Activated T-helper 9 cell treated with anti-CD3 and anti-CD28 coated beads, Interleukin-2, amount 50 U/mL, for 16 hours (primary cell): ENCODE results near the gene CFAP57.
"Not testable (repeated sequence)": the region's sequence is repeated elsewhere in the genome, so short reads cannot be mapped to it uniquely, and the experiment has no call there.

ENCODE experiments used
- DNase-seq: peaks from one replicate; pipeline ENCODE4 v3.0.0-alpha.2; 2020; ENCODE audit warnings: low read depth

The CFAP57 gene

DNA sequence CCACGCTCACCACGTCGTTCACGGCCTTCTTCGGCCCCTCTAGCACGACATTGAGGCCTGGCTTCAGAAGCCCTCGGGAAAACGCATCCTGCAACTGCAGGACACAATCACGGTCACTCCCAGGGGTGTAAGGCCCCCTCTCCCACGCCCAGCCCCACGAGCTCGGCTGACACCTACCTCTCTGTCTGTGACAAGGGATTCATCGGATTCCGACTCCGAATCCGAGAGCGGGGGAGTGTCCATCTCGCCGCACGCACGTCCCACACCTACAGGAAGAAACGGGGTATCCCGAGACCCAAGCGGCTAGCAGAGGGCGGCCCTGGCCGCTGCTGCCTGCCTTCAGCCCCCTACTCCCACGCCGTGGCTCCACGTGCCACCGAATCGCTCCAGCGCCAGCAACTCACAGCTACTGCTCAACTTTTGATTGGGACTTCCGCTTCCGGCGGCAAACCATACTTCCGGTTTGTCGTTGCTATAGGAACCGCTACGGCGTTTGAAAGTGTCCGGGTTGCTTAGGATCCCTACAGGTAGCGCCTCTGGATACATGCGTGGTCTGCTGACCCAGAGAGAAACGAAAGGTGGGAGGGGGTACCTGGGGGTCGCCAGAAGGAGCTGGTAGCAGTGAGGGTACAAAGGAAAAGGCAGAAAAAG, at the start of gene CFAP57, which contains the start of gene EBNA1BP2:
TSS of gene CFAP57 (plus strand) at position 455 of the 651 bp plus-strand sequence. CDS start 424 bp downstream, outside the sequence.
TSS of gene EBNA1BP2 (minus strand) at position 415 of the 651 bp plus-strand sequence. CDS start at position 243, 172 bp downstream.
- peak; percentile 86 for DNase-seq

GRCh38 chr1:43123031-43123430, 49.1 kb upstream of the CFAP57 start:
- DNase-seq, result no peak

GRCh38 chr1:43128816-43129215, 43.3 kb upstream of the CFAP57 start:
- DNase-seq, result no peak

- DNase-seq, result no peak
These were observed 42.7 kb upstream of the CFAP57 start for GRCh38 chr1:43129426-43129825.

DNA sequence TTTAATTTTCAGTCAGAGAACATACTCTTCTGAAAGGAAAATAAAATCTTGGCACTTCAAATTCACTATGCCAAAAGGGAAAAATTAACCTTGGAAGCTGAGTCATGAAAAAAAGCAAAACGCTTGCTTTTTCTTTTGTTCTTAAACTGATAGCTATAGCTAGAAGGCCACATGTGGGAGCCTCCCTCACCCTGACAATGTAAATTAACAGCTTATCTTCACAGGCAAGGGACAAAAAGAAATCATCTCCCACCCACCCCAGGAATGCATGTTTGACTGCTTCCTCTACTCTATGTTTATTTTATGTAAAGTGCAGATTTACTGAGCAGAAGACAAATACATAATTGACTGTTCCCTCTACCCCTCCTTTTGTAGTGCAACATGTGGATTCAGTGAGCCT, 38.1 kb upstream of the CFAP57 start:
- no peak for DNase-seq

GRCh38 chr1:43134640-43135039, 37.5 kb upstream of the CFAP57 start:
- DNase-seq, result no peak

- no peak for DNase-seq
These were observed 36.0 kb upstream of the CFAP57 start for GRCh38 chr1:43135857-43136781.

DNA sequence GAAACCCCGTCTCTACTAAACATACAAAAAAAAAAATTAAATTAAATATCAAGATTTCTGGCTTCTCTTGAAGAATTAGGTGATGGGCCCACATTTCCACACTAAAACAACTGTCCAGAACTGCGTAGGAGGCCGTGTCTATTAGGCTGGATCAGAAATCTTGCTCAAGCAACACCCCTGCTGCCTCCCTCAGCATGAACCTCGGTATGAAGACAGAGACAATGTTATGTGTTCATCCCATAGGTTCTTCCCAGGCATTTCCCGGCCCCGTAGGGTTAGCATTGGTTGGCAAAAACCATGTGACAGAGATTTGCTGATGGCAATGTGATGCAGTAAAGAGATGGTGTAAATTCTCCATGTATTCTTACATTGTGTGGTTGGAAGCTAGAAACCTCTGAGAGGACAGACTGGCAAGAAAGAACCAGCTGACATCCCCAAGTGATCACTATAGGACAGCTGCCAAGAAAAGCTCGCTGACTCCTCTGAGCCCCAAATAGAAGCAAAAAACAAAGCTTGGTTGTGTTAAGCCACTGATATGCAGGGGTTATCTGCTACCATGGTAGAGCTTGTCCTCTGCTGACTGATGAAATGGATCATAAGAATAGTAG, 34.6 kb upstream of the CFAP57 start:
- DNase-seq, result no peak

DNA sequence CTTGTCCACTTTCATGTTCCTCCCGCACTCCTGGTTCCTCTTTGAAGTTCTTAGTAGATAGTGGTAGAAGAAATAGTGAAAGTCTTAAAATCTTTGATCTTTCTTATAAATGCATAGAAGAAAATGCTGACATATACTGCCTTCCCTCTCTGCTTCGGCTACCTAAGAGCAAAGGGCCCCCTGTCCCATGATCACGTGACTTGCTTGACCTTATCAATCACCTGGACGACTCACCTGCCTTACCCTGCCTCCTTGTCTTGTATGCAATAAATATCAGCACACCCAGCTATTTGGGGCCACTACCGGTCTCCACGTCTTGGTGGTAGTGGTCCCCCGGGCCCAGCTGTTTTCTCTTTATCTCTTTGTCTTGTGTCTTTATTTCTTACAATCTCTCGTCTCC, 32.8 kb upstream of the CFAP57 start:
- not testable (repeated sequence) for DNase-seq

DNA sequence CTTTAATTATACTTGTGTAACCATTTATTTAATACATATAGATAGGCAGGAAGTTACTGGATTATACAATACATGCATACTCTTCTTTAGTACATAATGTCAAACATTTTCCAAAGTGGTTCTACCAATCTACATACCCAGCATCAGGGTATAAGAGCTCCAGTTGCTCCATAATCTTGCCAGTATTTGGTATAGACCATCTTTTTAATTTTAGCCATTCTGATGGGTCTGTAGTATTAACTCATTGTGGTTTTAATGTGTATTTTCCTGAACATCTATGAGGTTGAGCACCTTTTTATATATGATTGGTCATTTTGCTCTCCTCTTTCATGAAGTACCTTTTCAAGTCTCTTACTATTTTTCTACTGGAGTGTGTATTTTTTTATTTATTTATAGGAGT, 32.1 kb upstream of the CFAP57 start:
- DNase-seq, result no peak

GRCh38 chr1:43140583-43140982, 31.5 kb upstream of the CFAP57 start:
- DNase-seq, result no peak

DNA sequence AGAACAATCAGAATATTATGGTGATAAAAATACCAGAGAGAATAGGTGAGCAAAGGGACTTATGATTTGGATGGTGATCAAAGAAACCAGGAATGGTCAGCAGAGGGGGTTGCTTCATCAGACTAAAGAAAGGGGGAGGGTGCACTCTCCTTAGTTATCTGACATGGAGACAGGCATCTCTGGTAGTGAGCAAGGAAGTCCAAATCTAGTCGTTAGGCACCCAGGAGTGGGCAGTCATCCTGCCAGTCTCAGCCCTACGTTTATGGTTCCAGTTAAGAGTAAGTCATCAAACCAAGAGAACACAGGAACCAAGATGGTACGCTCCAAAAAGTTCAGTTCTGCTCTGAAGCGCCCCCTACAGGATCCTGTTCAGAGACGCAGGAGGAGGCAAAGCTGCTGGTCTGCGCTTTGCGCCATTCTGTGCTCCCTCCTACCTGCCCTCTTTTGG, 28.7 kb upstream of the CFAP57 start:
- no peak for DNase-seq

DNA sequence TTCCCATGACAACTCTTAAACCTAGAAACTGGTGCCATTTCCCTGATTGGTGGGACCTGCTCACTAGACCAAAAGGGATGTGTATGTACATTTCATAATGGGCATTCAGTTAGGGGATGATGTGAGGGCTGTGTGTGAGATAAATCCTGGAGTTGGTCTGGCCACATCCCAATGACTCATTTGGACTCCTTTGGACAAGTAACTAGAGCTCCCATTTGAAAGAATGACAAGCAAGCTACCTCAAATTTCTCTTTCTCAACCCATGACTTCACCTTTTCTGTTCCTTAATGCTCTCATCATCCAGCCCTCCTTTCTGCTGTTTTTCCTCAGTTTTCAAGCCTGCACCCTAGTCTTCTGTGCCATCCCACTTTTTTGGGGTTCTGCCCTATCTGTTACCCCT, 27.9 kb upstream of the CFAP57 start:
- DNase-seq, result no peak

- DNase-seq, result peak; percentile 12
These were observed 24.4 kb upstream of the CFAP57 start for GRCh38 chr1:43147625-43148327.

DNA sequence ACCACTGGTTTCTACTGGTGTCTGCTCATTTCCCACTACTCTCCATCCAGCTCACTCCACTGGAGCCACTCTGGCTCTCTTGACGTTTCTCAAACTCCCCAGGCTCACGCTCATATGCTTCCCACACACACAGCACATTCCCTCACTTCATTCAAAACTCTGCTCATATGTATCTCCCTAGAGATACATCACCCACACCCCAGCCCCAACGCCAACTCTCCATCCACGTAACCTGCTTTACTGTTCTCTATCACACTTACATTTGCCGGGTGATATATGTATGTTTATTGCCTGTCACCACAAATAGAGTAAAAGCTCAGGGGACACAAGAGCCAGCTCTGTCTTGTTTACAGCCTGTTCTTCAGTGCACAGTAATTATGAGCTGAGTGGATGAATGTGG, 22.2 kb upstream of the CFAP57 start:
- no peak for DNase-seq

- DNase-seq, result no peak
These were observed 19.3 kb upstream of the CFAP57 start for GRCh38 chr1:43152866-43153265.

- no peak for DNase-seq
These were observed 18.7 kb upstream of the CFAP57 start for GRCh38 chr1:43153443-43153842.

GRCh38 chr1:43156026-43156425, 16.1 kb upstream of the CFAP57 start:
- no peak for DNase-seq

DNA sequence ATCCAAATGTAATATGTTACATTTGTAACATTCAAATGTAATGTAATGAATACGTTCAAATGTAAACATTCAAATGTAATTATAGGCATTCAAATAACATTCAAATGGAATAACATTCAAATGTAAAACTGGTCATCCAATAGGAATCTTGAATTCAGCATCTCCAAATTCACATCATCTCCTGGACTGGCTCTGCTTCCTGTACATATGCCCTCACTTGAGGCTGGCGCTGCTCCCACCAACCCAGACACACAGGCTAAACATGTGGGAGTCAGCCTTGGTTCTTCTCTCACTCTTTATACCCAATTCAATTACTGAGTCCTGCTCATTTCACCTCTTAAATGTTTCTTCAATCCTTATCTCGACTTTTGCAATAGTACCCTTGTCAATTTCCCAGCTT, 7.0 kb upstream of the CFAP57 start:
- DNase-seq, result no peak

- no peak for DNase-seq
These were observed 6.4 kb upstream of the CFAP57 start for GRCh38 chr1:43165765-43166164.

DNA sequence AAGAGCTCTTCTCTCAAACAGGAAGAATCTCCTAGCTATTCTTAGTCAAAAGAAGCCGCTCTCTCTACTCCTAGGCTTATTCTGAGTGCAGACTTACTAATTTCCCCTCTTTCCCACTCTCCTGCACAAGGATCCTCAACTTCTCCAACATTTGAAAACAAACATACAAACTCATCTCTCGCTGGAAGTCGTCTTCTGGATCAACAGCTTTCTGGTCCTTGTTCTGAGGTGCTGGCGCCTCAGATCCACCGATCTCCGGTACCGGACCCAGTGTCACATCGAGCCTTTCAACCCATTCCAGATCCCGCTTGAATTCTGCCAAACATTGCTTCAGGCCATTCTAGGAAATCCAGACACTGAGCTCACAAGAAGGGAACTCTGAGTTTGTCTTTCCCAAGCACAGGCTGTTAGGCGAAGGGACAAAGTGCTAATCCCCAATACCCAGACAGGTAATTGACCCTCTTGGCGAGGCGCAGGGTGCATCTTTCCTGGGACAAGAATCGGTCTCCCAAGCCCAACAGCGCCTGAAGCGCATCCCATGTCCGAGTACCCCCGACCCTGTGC, 736 bp upstream of the CFAP57 start:
- DNase-seq, result no peak

GRCh38 chr1:43172527-43172972, 420 bp downstream of the CFAP57 start:
- peak; percentile 77 for DNase-seq
